Measurements from ENCODE around the gene STK32B. TPM values are rescaled to one million over a fixed set of nuclear protein-coding genes. Genes with fewer than 3 reads are reported as not detected.

Gene STK32B
- total RNA-seq, 4 donors from 2014 or later: 0.09 to 3.2 (median 0.38) TPM; not detected in 1

DNA sequence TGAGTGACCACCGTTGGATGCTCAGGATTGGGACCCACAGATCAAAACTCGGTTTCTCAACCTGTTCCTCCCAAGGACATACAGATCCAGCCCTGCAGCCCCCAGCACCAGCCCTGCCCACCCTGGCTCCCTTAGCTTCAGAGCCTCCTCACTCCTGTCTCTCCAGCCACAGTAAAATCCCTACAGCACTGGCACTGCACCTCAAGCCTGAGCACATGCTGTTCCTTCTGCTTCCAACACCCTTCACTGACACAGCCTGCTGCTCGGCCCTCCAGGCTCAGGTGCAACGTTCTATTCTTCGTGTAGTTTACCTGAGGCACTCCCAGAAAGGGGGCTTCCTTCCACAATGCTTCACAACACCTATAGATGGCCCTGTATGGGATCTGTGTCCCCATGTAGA is 493.5 kb downstream of the STK32B start:
- peaks cover 0 to 5% (median 0%) of the 10 kb centered on the region in 3 donors for H3K9me3 ChIP-seq
- no peak for DNase-seq
- H3K36me3 ChIP-seq: peaks cover 0 to 13% (median 0%) of the 10 kb centered on the region in 3 donors
- no peak overlapping the region for H3K4me3 ChIP-seq
- 82% methylated on average over 5 of the region's 5 CpGs for whole genome bisulfite sequencing, 2 donors
- no peak for TF ChIP-seq POLR2A (IDR thresholded peaks at IDR 0.05)
- TF ChIP-seq, protein P1, sequence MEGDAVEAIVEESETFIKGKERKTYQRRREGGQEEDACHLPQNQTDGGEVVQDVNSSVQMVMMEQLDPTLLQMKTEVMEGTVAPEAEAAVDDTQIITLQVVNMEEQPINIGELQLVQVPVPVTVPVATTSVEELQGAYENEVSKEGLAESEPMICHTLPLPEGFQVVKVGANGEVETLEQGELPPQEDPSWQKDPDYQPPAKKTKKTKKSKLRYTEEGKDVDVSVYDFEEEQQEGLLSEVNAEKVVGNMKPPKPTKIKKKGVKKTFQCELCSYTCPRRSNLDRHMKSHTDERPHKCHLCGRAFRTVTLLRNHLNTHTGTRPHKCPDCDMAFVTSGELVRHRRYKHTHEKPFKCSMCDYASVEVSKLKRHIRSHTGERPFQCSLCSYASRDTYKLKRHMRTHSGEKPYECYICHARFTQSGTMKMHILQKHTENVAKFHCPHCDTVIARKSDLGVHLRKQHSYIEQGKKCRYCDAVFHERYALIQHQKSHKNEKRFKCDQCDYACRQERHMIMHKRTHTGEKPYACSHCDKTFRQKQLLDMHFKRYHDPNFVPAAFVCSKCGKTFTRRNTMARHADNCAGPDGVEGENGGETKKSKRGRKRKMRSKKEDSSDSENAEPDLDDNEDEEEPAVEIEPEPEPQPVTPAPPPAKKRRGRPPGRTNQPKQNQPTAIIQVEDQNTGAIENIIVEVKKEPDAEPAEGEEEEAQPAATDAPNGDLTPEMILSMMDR (IDR thresholded peaks at IDR 0.05): no peak
- H3K27ac ChIP-seq: no peak overlapping the region
- no peaks in the 10 kb centered on the region for H3K4me1 ChIP-seq
- H3K27me3 ChIP-seq: no peaks in the 10 kb centered on the region
- intact Hi-C loops (cut with DNase I): no loop called here

DNA sequence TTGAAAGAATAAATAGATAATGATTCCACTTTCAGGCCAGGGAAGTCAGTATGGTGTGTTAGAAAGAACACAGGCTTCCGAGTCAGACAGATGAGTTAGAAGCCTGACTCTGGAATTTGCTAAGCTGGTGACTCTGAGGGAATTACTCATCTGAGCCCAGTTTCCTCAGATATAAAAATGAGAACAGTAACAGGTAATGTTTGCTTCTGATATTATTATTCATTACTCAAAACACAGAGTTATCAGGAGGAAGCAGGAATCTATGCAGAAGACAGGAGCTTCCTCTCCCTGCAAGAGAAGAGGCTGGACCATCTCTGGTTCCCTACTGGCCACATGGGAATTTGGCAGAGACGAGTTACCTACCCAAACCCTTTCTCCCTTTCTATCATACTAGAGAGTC is 494.0 kb downstream of the STK32B start:
- 45 to 59% methylated on average over 2 of the region's 2 CpGs for WGBS, 2 donors
- H3K9me3 ChIP-seq: peaks cover 0 to 7% (median 0%) of the 10 kb centered on the region in 3 donors
- TF ChIP-seq POLR2A (IDR thresholded peaks at IDR 0.05): no peak
- TF ChIP-seq, protein P1 (IDR thresholded peaks at IDR 0.05): no peak

DNA sequence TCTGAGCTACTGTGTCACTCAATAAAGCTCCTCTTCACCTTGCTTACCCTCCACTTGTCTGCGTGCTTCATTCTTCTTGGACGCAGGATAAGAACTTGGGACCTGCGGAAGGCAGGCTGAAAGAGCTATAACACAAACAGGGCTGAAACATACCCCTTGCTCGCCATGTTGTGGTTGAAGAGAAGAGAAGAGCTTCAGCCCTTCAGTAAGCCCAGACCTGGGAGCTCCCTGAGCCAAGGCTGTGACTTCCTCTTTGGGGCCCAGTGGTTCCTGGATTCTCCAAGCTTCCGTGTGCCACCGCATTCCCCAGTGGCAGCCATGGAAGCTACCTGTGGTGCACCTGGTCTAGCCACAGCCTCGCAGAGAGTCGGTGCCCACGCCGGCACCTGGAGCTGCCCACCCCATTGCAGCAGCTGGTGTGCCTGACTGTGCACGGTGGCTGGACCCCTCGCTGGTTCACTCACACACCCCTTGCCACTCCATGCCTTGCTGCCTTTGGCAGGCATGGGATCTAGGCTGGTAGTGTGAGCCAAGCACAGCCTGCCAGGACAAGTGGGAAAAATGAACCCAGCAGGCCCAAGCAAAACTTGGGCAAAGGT is 496.5 kb downstream of the STK32B start:
- Histone ChIP-seq H3K4me1 (no peaks in the 10 kb centered on the region), H3K27me3 (no peaks in the 10 kb centered on the region), H3K9me3 (peaks cover 0 to 7% (median 0%) of the 10 kb centered on the region in 3 donors), H3K4me3 (no peak overlapping the region), H3K36me3 (peaks cover 0 to 37% (median 0%) of the 10 kb centered on the region in 3 donors), H3K27ac (no peak overlapping the region)
- TF ChIP-seq, protein P1 (IDR thresholded peaks at IDR 0.05): no peak
- TF ChIP-seq POLR2A (IDR thresholded peaks at IDR 0.05): no peak
- intact Hi-C loops (cut with DNase I): no loop called here
- 85 to 88% methylated on average over 5 to 6 of the region's 12 CpGs for WGBS, 2 donors
- DNase-seq: no peak

More for the DNA sequence above, 494.0 kb downstream of the STK32B start:
- Histone ChIP-seq H3K36me3 (peaks cover 0 to 18% (median 0%) of the 10 kb centered on the region in 3 donors), H3K27ac (no peak overlapping the region), H3K27me3 (no peaks in the 10 kb centered on the region), H3K4me3 (no peak overlapping the region), H3K4me1 (no peaks in the 10 kb centered on the region)
- no peak for DNase-seq
- intact Hi-C loops (cut with DNase I): no loop called here

Small RNA genes within 50 kb of the gene (small RNA-seq; reads per million reads assigned to genes)
- gene RF00019: 0 reads per million in 4 donors

Other genes starting within 250 kb of the STK32B start
- gene MSX1, start 191.8 kb upstream of the STK32B start, total RNA-seq: 1 to 10 TPM in 1 of 4 donors, under 1 TPM in 1, not detected in 2; 0.76 to 1.4 TPM
- 1 to 10 TPM in 2 of 4 donors, not detected in 2; 1.0 to 2.5 TPM for gene CYTL1, start 32.0 kb upstream of the STK32B start, total RNA-seq